Measurements from ENCODE around the gene MACF1.
"Not testable (repeated sequence)": the region's sequence is repeated elsewhere in the genome, so short reads cannot be mapped to it uniquely, and the experiment has no call there.

The MACF1 gene

DNA sequence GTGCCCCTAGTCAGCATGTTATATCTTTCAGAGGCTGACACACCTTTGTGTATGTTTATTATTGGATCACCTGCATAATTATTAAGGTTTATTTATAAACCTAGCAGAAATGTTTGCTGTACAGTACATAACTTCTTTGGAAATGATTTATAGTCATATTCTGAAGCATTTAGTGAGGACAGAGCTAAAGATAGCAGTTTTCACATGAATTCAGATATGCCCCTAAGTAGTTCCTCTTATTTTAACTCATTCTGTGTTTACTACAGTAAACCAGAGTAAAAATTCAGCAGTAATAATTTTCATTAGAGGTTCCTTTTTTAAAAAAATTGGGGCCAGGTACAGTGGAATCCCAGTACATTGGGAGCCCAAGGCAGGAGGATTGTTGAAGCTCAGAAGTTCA is 265.5 kb downstream of the MACF1 start:
- Mint-ChIP-seq H3K36me3 (ENCODE audit: low read depth) (peaks cover 44% of the 10 kb centered on the region), H3K9me3 (no peaks in the 10 kb centered on the region), H3K4me1 (ENCODE audit: low read depth) (no peaks in the 10 kb centered on the region), H3K27me3 (ENCODE audit: low read depth) (no peaks in the 10 kb centered on the region), H3K4me3 (no peak overlapping the region), H3K27ac (no peak overlapping the region)

DNA sequence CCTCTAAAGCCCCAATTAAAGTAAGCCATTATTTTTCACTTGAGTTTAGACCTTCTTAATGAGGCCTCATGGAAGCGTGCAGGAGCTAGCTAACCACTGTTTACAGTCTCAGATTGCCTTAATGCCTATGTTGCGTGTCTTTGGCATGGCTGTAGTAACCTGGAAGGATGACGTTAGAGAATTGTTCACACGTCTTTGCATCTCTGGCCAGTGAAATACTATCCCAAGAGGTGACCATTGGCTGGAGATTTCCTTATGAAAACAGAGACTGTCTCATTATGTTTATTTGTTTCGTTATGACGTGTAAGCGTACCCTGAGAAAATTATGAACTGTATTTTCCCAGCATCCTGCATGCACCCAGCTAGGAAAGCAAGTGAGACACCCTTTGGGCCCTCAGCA is 268.3 kb downstream of the MACF1 start:
- no peak overlapping the region for H3K4me3 Mint-ChIP-seq
- peaks cover 36% of the 10 kb centered on the region for H3K36me3 Mint-ChIP-seq (ENCODE audit: low read depth)
- H3K4me1 Mint-ChIP-seq (ENCODE audit: low read depth): no peaks in the 10 kb centered on the region
- H3K27ac Mint-ChIP-seq: no peak overlapping the region
- H3K9me3 Mint-ChIP-seq: no peaks in the 10 kb centered on the region
- H3K27me3 Mint-ChIP-seq (ENCODE audit: low read depth): no peaks in the 10 kb centered on the region

DNA sequence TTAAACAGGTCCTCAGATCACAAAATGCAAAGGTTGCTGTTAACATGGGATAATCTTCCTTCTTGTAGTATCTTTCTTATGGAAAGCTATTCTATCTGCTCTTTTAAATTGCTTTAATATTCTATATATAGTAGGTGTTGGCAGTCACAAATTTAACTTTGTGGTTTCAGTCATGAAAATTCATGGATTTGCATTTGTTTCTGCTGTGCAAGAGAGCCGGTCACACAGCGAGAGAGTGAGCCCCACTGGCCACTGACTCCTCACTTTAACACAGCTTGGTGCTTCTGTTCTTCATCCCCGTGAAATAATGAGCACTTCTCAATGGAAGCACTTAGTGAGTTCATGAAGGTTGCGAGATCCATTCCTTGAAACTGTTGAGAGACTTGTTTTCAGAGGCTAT is 268.8 kb downstream of the MACF1 start:
- peaks cover 36% of the 10 kb centered on the region for H3K36me3 Mint-ChIP-seq (ENCODE audit: low read depth)
- H3K27me3 Mint-ChIP-seq (ENCODE audit: low read depth): no peaks in the 10 kb centered on the region
- no peaks in the 10 kb centered on the region for H3K4me1 Mint-ChIP-seq (ENCODE audit: low read depth)
- H3K27ac Mint-ChIP-seq: no peak overlapping the region
- no peak overlapping the region for H3K4me3 Mint-ChIP-seq
- H3K9me3 Mint-ChIP-seq: no peaks in the 10 kb centered on the region

DNA sequence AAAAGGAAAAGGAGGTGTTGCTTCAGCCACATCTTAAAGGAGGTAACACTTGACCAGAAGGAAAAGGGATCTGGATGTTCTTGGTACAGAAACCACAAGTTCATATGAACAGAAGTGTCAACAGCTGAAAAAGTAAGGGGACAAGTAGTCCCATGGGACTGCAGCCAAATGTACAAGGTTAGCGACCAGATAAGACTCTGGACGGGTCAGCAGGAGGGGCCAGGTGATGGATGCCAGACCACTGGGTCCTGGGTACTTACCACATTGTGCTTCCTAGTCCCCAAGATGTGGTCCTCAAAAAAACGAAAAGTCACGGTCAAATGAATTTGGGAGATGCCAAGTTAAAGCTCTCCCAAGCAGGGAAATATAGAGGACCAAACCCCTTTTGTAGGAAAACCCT is 270.3 kb downstream of the MACF1 start:
- H3K9me3 Mint-ChIP-seq: no peaks in the 10 kb centered on the region
- no peaks in the 10 kb centered on the region for H3K27me3 Mint-ChIP-seq (ENCODE audit: low read depth)
- H3K36me3 Mint-ChIP-seq (ENCODE audit: low read depth): peaks cover 38% of the 10 kb centered on the region
- H3K27ac Mint-ChIP-seq: no peak overlapping the region
- H3K4me1 Mint-ChIP-seq (ENCODE audit: low read depth): no peaks in the 10 kb centered on the region
- no peak overlapping the region for H3K4me3 Mint-ChIP-seq

DNA sequence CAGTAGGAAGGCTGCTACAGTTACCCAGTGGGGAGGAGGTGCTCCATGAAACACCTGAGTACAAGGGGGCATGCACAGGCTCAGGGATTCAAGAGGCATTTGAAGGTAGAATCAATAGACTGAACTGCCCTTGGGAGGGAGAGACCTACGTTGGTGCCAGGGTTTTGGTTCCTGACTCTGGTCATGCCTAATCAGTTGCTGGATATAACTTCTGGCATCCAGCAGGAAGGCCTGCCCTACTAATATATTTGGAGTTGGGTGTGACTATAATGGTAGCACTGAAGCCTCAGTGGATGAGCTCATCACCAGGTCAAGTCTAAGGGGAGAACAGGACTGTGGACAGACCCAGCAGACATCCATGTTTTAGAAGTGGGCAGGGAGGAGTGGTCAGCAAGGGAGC is 271.1 kb downstream of the MACF1 start:
- H3K27me3 Mint-ChIP-seq (ENCODE audit: low read depth); H3K4me3 Mint-ChIP-seq; H3K9me3 Mint-ChIP-seq; H3K27ac Mint-ChIP-seq; H3K4me1 Mint-ChIP-seq (ENCODE audit: low read depth): not testable (repeated sequence)
- H3K36me3 Mint-ChIP-seq (ENCODE audit: low read depth): peaks cover 38% of the 10 kb centered on the region

DNA sequence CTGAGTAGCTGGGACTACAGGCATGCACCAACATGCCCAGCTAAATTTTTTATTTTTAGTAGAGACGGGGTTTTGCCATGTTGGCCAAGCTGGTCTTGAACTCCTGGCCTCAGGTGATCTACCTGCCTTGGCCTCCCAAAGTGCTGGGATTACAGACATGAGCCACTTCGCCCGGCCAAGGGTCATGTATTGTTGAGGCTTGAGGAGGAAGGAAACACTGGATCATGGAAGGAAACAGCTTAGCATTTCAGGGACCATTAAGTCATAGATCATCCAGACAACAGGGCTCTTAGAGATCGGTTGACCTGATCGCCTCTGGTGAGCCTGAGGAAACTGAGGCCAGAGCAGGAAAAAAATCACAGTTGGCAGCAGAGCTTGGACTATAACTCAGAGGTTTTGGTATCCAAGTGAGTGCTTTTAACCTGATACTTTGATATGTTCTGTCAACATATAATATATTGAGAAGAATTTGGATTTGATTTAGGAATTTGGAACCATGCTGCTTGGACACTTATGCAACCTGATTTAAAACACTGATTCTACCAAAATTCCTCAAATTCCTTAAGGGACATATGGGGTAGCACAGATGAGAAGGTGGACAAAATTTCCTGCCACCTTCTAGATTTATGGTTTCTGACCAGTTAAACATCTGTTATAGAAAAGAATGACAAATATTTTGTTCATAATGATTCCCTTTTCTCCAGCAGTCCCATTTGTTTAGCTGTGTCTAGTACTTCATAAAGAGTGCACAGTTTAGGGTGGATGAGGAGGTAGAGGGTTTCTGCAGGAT is 273.8 kb downstream of the MACF1 start:
- Mint-ChIP-seq H3K4me1 (ENCODE audit: low read depth) (no peaks in the 10 kb centered on the region), H3K4me3 (no peak overlapping the region), H3K27me3 (ENCODE audit: low read depth) (no peaks in the 10 kb centered on the region), H3K27ac (no peak overlapping the region), H3K36me3 (ENCODE audit: low read depth) (peaks cover 38% of the 10 kb centered on the region), H3K9me3 (no peaks in the 10 kb centered on the region)

DNA sequence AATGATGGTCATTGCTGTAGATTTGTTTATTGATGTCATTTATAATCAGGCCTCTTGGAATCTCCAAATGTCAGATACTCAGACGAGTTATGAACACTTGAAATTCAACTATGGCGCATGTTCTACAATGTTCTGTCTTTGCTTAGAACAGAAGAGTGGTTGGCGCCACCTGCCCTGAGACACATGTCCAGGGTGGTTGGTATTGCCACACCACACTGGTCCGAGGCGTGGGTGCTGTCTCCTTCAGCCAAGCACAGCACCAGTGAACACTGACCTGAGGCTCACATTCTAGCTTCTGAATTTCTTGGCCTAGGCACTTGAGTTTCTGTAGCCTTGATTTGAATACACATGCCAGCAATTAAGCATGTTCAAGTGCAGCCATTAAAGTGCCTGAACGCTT is 276.8 kb downstream of the MACF1 start:
- no peaks in the 10 kb centered on the region for H3K27me3 Mint-ChIP-seq (ENCODE audit: low read depth)
- no peak overlapping the region for H3K4me3 Mint-ChIP-seq
- no peaks in the 10 kb centered on the region for H3K9me3 Mint-ChIP-seq
- H3K4me1 Mint-ChIP-seq (ENCODE audit: low read depth): no peaks in the 10 kb centered on the region
- H3K36me3 Mint-ChIP-seq (ENCODE audit: low read depth): peaks cover 40% of the 10 kb centered on the region
- no peak overlapping the region for H3K27ac Mint-ChIP-seq

DNA sequence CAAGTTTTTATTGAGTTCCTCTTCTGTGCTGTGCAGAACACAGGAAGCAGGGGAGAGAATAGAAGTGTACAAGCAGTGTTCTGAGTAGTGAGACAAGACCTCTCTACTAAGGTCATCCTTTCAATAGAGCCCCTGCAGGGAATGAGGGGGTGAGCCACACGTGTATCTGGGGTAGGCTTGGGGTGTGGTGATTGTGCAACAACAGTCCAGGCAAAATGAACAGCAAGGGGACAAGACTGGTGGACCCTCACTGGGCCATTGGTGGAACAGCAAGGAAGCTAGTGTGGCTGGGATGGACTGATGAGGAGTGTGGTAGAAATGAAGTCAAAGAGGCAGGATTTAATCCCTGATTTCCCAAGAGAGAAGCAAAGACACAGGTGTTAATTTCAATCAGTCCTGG is 278.8 kb downstream of the MACF1 start:
- Mint-ChIP-seq H3K4me1 (ENCODE audit: low read depth) (no peaks in the 10 kb centered on the region), H3K27me3 (ENCODE audit: low read depth) (no peaks in the 10 kb centered on the region), H3K4me3 (no peak overlapping the region), H3K27ac (no peak overlapping the region), H3K36me3 (ENCODE audit: low read depth) (peaks cover 50% of the 10 kb centered on the region), H3K9me3 (no peaks in the 10 kb centered on the region)

DNA sequence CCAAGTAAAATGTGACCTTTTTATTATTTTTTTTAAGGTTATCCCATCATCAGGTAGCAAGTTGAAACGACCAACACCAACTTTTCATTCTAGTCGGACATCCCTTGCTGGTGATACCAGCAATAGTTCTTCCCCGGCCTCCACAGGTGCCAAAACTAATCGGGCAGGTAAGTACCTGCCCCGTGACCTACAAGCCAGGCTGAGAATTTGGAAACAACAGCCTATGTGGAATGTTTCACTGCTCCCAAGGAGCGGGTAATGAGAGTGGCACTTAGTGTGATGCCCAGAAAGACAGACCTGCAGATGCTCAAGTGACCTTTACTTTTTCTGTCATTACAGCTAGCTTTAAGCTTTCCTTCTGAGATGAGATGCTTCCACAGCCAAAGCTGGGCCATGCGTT is 280.1 kb downstream of the MACF1 start:
- Mint-ChIP-seq H3K9me3 (no peaks in the 10 kb centered on the region), H3K27me3 (ENCODE audit: low read depth) (no peaks in the 10 kb centered on the region), H3K27ac (no peak overlapping the region), H3K36me3 (ENCODE audit: low read depth) (peaks cover 43% of the 10 kb centered on the region), H3K4me1 (ENCODE audit: low read depth) (no peaks in the 10 kb centered on the region), H3K4me3 (no peak overlapping the region)

DNA sequence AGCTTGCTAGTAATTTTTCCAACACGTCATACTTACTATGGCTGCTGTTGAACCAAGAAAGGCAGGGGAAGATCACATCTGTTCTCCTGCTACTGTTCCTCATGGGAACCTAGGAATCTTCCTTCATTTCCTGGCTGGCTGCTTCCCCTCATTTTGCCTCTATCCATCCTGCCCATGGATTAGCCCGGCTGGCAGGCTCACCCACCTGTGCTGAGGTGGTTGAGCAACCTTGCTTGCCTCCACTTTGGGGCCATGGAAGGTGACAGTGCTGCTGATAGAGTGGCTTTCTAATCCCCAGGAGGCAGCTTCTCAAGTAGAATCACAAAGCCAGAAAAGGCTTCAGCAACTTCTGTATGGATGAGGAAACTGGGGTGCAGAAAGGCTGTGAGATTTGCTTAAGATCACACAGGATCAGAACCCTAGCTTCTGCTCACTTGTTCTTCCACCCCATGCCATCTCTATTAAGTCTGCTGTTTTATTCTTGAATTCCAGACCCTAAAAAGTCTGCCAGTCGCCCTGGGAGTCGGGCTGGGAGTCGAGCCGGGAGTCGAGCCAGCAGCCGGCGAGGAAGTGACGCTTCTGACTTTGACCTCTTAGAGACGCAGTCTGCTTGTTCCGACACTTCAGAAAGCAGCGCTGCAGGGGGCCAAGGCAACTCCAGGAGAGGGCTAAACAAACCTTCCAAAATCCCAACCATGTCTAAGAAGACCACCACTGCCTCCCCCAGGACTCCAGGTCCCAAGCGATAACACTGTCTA is 280.7 kb downstream of the MACF1 start:
- Mint-ChIP-seq H3K4me1 (ENCODE audit: low read depth) (no peaks in the 10 kb centered on the region), H3K36me3 (ENCODE audit: low read depth) (peaks cover 37% of the 10 kb centered on the region), H3K4me3 (no peak overlapping the region), H3K27ac (no peak overlapping the region), H3K27me3 (ENCODE audit: low read depth) (peaks cover 5% of the 10 kb centered on the region), H3K9me3 (no peaks in the 10 kb centered on the region)

DNA sequence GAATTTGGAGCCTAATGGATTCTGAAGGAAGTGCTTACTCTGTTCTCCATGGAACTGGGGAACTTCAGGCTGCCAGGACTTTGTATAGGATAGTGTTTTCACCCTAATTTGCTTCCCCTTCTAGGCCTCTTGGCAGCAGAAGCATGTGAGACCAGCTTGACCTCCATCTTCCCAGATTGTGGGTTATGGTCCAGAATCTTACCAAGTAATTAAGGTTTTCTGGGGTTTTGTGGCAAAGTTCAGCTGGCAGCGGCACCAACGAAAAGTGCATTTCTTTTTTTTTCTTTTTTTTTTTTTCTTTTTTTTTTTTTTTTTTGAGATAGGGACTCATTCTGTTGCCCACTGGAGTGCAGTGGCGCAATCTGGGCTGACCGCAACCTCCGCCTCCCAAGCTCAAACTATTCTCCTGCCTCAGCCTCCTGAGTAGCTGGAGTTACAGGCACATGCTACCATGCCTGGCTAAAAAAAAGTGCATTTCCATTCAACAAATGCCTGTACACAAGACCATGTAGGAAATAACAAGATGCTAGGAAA is 283.6 kb downstream of the MACF1 start:
- Mint-ChIP-seq H3K36me3 (ENCODE audit: low read depth) (peaks cover 25% of the 10 kb centered on the region), H3K27me3 (ENCODE audit: low read depth) (peaks cover 20% of the 10 kb centered on the region), H3K9me3 (no peaks in the 10 kb centered on the region), H3K4me3 (no peak overlapping the region), H3K27ac (no peak overlapping the region), H3K4me1 (ENCODE audit: low read depth) (peaks cover 4% of the 10 kb centered on the region)

DNA sequence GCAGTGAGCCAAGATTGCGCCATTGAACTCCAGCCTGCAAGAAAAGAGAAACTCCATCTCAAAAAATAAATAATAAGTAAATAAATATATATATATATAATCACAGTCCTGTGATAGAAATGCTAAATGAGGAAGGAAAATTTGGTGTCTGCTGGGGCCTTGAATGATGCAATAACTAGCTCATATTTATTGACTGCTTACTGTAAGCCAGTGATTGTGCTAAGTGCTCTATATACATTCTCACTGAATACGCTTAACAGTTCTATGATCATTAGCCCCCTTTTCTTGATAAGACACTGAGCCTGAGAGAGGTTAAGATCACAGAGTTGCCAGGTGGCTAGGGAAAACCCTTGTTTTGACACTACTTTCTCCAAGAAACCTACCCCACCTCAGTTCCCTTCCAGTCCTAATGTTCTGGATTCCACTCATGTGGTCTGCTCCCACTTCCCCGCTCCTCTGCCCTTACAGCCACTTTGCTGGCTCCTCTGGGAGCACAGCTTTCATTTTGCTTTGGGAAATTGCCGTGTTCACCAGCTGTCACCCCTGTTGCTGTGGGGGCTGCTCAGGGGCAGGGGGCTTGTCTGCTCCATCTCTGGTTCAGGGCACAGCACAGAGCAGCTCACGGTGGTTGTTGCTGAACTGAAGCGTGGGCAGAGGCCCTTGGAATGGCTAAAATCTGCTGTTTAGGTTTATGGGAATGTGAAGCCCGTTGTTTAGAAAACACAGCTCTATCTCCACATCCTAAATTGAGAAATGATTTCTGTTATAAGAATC is 284.5 kb downstream of the MACF1 start:
- H3K36me3 Mint-ChIP-seq (ENCODE audit: low read depth): peaks cover 21% of the 10 kb centered on the region
- H3K9me3 Mint-ChIP-seq: no peaks in the 10 kb centered on the region
- peaks cover 29% of the 10 kb centered on the region for H3K27me3 Mint-ChIP-seq (ENCODE audit: low read depth)
- peaks cover 4% of the 10 kb centered on the region for H3K4me1 Mint-ChIP-seq (ENCODE audit: low read depth)
- no peak overlapping the region for H3K27ac Mint-ChIP-seq
- no peak overlapping the region for H3K4me3 Mint-ChIP-seq

DNA sequence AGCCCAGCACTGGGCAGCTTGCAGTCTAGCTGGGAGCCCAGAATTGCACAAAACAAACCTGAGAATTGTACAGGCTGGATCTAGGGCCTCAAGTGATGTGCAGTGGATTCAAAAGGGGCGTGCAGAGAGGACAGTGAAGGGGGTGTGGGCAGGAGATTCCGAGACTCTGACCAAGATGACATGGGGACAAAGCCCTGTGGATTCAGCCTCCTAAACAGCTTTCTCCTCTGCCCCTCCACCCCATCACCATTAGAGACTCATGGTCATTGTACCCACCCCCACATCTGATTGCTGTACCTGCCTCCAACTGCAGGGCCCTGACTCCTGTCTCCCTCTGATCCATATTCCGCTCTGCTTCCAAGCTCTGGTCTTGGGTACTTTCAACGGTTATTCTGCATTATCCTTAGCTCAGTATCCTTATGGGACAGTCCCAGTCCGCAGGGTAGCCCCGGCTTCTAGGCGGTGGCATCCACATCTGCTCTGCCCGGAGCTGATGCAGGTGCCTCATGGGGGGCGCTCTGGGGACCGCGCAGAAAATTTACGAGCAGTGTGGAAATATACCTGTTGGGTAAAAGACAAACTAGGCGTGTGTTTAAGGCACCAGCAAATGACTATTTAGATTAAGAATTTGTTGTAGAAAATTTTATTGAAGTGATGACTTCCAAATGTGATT is 285.2 kb downstream of the MACF1 start:
- Mint-ChIP-seq H3K9me3 (no peaks in the 10 kb centered on the region), H3K36me3 (ENCODE audit: low read depth) (peaks cover 19% of the 10 kb centered on the region), H3K27ac (no peak overlapping the region), H3K4me3 (no peak overlapping the region), H3K4me1 (ENCODE audit: low read depth) (peaks cover 4% of the 10 kb centered on the region), H3K27me3 (ENCODE audit: low read depth) (peaks cover 34% of the 10 kb centered on the region)

DNA sequence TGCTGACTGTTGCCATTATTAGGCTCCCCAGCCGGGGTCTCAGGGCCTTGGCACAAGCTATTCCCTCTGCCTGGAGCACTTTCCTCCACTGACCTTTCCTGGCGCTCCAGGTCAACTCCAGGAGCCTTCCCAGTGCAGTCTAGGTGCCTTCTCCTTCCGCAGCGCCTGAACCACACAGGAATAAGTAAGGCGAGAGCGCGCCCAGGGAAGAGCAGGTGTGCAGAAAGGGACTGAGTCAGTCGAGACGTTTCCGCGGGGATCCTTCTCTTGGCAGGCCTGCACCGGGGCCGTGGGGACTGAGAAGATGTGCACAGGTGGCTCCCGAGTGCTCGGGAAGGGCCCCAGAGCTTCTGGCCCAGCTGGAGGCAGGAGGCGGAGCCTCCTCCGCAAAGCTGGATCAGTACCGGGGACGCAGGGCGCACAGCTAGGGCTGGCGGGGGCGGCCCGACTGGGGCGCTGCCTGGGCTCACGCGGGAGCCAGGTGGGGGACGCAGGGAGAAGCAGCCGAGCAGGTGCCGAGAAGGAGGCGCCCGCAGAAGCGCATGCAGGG is 286.2 kb downstream of the MACF1 start:
- no peak overlapping the region for H3K27ac Mint-ChIP-seq
- peaks cover 11% of the 10 kb centered on the region for H3K36me3 Mint-ChIP-seq (ENCODE audit: low read depth)
- no peaks in the 10 kb centered on the region for H3K9me3 Mint-ChIP-seq
- peaks cover 34% of the 10 kb centered on the region for H3K27me3 Mint-ChIP-seq (ENCODE audit: low read depth)
- peaks cover 4% of the 10 kb centered on the region for H3K4me1 Mint-ChIP-seq (ENCODE audit: low read depth)
- H3K4me3 Mint-ChIP-seq: peak overlapping the region; percentile 58
